SHP77 treated with DMSO at 0.1 percent for 48 hours (cell line): ENCODE results near the gene BTN1A1.
"Not testable (repeated sequence)": the region's sequence is repeated elsewhere in the genome, so short reads cannot be mapped to it uniquely, and the experiment has no call there.

Experiments used
- DNase-seq: peaks from one replicate; lab custom pipeline; 2025; lab: John Stamatoyannopoulos, UW

Gene BTN1A1

DNA sequence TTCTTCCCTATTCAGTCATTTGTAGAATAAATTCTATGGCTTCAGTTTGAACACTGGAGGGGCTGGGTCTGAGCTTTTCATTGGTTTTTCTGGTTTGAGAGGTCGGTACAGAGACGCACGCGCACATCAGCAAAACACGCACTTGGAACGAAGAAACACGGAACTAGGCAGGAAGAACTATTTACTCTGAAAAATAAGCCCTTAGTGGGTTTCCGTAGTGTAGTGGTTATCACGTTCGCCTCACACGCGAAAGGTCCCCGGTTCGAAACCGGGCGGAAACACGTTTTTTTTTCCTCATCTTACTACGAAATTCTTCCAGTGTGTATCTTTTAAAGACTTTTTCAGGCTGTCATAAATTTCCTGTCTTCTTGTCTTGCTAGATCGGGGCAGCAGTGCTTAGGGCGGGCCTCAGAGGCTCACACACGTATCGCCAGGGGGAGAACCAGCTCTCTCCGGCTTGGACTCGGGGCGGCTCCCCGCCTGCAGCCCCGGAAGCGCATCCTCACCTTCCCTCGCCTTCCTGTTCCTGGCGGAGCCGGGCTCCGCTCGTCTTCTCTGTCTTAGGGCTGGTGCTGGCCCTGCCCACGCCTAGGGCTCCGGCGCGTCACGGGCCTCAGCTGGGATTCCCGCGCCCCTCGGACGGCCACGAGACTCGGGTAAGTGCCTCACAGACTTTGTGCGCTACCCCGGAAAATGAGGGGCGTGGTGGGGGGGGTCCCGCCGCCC lies 37.9 kb downstream of the BTN1A1 start, which contains the start of gene HMGN4:
TSS of gene HMGN4 (plus strand) at position 521 of the 726 bp plus-strand sequence. CDS start 6,841 bp downstream, outside the sequence.
- peak; percentile 91 for DNase-seq

DNA sequence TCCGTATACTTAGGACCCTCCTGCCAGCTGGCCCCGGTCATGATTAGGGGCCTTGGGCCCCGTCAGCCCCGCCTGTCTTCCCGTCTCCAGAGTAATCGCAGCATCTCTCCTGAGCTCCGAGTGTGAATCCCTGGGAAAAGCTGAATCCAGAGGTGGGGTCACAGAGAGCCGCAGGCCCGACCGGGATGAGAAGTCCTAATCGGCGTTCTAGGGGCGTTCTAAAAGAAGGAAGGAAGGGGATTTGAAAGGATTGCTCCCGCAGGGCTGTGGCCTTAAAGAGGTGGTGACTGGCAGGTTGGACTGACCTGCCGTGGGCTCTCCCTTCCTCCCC lies 38.4 kb downstream of the BTN1A1 start:
- no peak for DNase-seq

GRCh38 chr6:26539071-26539615 lies 39.0 kb downstream of the BTN1A1 start:
- no peak for DNase-seq

GRCh38 chr6:26541579-26541978 lies 41.5 kb downstream of the BTN1A1 start:
- DNase-seq, result no peak

DNA sequence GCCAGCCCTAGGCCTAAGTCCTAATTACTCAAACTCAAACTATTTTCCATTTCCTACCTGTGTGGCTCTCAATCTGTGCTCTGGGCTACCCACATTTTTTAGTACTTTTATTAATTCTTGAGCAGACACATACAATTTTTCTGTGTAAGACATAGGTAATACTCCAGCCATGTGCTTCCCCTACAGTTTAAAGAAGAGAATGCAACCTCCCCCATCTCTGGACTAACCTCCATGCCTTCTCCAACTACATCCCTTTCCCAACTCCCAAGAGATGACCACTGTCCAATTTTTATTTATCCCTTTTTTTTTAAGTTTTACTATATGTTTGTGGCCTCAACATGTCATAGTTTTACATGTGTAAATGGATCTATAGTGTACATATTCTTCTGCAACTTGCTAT lies 43.9 kb downstream of the BTN1A1 start:
- DNase-seq, result no peak

- DNase-seq, result no peak
Measured at GRCh38 chr6:26544473-26544872, 44.4 kb downstream of the BTN1A1 start.

DNA sequence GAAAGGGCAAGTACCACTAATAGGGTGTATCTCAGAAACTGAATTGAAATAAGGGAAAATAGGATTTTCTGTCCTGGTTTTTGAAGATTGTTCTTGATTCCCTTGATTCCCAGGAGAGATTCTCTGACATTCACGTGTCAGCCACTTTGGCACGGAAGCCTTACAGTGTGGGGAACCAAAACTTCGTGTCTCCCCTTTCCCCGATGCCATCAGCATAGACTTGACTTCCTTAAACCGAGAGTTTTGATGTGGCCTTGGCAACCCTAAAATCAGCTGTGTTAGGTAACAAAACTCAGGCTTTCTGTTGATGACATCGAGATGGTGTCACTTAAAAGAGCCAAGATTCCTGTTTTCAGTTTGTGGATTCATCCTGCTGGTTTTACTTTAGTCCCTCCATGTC lies 45.5 kb downstream of the BTN1A1 start:
- DNase-seq, result no peak

- not testable (repeated sequence) for DNase-seq
Measured at GRCh38 chr6:26547363-26547762, 47.3 kb downstream of the BTN1A1 start.

GRCh38 chr6:26550250-26550993 lies 50.3 kb downstream of the BTN1A1 start:
- no peak for DNase-seq

- peak; percentile 60 for DNase-seq
Measured at GRCh38 chr6:26552205-26552604, 52.1 kb downstream of the BTN1A1 start.

DNA sequence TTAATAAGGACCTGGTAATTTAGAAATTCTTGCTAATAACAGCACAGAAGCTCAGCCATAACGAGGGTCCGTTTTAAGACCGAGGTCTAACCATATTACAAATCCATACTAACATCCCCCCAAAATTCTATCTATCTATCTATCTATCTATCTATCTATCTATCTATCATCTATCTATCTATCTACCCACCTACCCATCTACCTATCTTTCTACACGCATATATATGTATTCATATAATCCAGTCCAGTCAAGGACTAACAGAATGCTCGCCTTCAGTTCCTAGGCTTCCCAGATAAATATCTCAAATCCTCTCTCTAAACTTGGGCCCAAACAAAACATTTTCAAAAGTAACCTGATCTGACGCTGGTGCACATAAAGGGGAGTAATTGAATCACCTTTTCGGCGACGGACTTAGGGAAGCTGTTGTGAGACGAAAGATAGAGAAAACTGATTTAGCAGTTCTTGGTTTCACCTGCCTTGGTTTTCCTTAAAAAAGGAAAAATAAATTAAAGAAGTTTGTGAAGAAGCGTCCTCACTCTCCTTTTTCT lies 52.6 kb downstream of the BTN1A1 start:
- peak; percentile 60 for DNase-seq

- DNase-seq, result peak; percentile 59
Measured at GRCh38 chr6:26553264-26553634, 53.1 kb downstream of the BTN1A1 start.

GRCh38 chr6:26553635-26554446 lies 53.7 kb downstream of the BTN1A1 start:
- peak; percentile 69 for DNase-seq

- no peak for DNase-seq
Measured at GRCh38 chr6:26554447-26554696, 54.3 kb downstream of the BTN1A1 start.

DNA sequence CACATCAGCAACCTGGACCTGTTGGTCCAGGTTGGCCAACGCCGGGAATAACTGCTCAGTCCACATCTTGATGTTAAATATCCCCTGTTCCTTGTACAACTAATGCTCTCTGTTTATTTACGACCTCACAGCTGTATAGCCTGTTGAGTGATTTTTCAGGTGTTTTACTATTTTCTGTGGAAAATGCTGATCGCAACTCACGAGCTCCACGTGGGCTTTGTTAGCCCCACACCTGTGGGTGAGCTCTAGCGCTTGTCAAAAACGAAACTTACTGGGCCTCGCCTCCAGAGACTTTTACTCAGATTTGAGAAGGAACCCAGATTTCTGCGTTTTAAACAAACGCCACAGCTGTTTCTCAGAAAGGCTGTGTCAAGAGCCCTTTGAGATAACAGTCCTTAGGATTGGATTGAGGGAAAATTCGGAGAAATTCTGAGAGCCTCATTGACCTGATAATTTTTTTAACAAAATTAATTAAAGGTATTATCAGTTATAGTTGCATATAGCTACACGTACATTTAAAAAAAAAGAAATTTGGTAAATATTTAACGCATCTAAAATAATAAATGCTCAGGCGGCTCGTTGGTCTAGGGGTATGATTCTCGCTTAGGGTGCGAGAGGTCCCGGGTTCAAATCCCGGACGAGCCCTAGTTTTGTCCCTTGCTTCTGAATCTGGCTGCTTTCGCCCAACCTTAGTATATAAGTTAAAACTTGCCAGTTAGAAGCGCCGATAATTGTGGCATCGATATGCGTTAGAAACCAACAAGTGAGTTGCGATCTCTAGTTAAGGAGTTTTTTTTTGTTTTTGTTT lies 54.8 kb downstream of the BTN1A1 start:
- DNase-seq, result peak; percentile 69

- peak; percentile 75 for DNase-seq
Measured at GRCh38 chr6:26555505-26556262, 55.6 kb downstream of the BTN1A1 start.

DNA sequence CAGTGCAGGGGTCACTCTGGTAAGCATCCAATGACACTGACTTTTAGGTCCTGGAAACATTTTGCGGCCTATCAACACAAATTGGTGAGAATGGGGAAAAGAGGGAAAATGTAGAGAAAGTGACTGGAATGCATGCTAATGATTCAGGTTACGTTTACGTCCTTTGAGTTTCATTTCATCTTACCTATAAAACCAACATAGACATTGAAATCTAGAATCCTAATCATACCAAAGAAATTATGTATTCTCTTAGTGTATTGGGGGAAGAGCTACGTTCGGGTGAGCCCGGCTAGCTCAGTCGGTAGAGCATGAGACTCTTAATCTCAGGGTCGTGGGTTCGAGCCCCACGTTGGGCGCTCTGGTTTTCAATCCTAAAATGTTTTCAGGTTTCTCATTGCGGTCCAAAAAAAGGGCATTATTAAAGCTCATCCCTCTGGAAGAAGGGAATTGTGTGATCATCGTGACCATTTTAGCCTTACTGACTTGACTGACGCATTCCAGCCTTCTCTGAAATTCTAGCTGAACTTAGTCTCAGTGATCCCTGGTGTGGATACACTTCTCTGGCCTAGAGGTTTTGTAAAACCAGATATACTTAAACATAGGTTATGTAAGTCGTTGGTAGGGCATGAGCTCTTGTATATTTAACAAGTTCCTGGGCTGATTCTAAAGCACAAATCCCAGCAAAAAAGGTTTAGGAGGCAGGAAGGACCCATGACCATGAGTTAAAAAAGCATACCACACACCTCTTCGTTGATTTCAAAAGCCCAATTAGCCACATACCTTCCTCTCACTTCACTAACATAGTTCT lies 56.4 kb downstream of the BTN1A1 start:
- DNase-seq, result peak; percentile 75
